Left lung (tissue), 10 donors: ENCODE results near the gene RMI2. TPM values are rescaled to one million over a fixed set of nuclear protein-coding genes. Genes with fewer than 3 reads are reported as not detected.

Experiments
- ATAC-seq: fragments of 200-7000 bp; cut with Tn5 transposase; one replicate; pipeline ENCODE4 v1.9.1; 2020; ENCODE audit warnings: moderate library complexity
- DNase-seq, 4 donors: peaks; one replicate each; pipeline ENCODE4 v3.0.0-alpha.2; 2013 to 2020
- H3K27ac ChIP-seq, 2 donors: fragments of 200-600 bp; sonication (generic) in 1 of 2; one replicate each; pipeline versions ENCODE4 v1.5.0 to v1.8.0; 2020 to 2021
- H3K27me3 ChIP-seq, 2 donors: fragments of 200-600 bp; sonication (generic) in 1 of 2; one replicate each; pipeline versions ENCODE4 v1.5.0 to v1.8.0; 2020 to 2021
- H3K36me3 ChIP-seq, 2 donors: fragments of 200-600 bp; sonication (generic) in 1 of 2; one replicate each; pipeline versions ENCODE4 v1.5.0 to v1.8.0; 2020 to 2021
- H3K4me1 ChIP-seq, 2 donors: fragments of 200-600 bp; one replicate each; pipeline ENCODE4 v1.8.0; 2021
- H3K4me3 ChIP-seq, 2 donors: fragments of 200-600 bp; sonication (generic) in 1 of 2; one replicate each; pipeline versions ENCODE4 v1.5.0 to v1.8.0; 2020 to 2021; ENCODE audit warnings: mild to moderate bottlenecking in 1 of 2
- H3K9me3 ChIP-seq, 2 donors: fragments of 200-600 bp; sonication (generic) in 1 of 2; one replicate each; pipeline versions ENCODE4 v1.5.0 to v1.8.0; 2020 to 2021
- intact Hi-C, 2 donors: fragments of 100-400 bp; cut with DNase I; formaldehyde crosslinking; loops; one replicate each; pipeline versions ENCODE4 v1.11.2 to v1.14.2; 2022
- polyA plus RNA-seq, 6 donors: library from polyadenylated mRNA; unstranded; fragments of 120-200 nt; gene quantifications; one replicate each; pipeline ENCODE4 v1.2.1, GENCODE V29; 2013; ENCODE audit not compliant: insufficient read length in 6 of 6
- total RNA-seq, 2 donors: library from RNA; stranded (reverse); fragmentation: NEBNext Ultra II Directional; extraction: Animal tissue kit (Norgen Biotek cat#: 25700); gene quantifications; one replicate each; pipeline ENCODE4 v1.2.1, GENCODE V29; 2021
- TF ChIP-seq, protein P1 (sequence below), 2 donors: fragments of 200-600 bp; sonication (generic) in 1 of 2; IDR thresholded peaks; one replicate each; pipeline versions ENCODE4 v1.5.0 to v1.8.0; 2021; ENCODE audit warnings: antibody characterized with exemption in 2 of 2
- donor health status: DM: no; HTN: yes; CAD: no.
- donor health status: DM: no; HTN: no; CAD: no.

Gene RMI2
- total and polyA plus RNA-seq, 8 donors = 9.6 to 34.5 (median 25.2) TPM

DNA sequence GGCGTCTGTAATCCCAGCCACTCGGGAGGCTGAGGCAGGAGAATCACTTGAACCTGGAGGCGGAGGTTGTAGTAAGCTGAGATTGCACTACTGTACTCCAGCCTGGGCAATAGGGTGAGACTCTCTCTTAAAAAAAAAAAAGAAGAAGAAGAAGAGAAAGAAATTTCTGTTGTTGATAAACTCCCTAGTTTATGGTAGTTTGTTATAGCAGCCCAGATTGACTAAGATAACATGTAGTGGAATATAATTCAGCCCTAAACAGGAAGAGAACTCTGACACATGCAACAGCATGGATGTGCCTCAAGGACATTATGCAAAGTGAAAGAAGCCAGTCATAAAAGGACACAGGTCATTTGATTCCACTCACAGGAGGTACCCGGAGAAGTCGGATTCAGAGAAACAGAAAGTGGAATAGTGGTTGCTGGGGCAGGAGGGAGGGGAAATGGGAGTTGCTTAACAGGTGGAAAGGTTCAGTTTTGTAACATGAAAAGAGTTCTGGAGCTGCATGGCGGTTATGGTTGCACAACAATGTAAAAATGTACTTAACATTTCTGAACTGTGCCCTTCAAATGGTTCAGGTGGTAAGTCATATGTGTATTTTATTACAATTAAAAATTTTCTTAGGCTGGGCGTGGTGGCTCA is 38.1 kb upstream of the RMI2 start:
- Histone ChIP-seq H3K27ac (peak overlapping the region; percentile 65 to 75), H3K36me3 (no peaks in the 10 kb centered on the region), H3K4me1 (peaks cover 4 to 56% of the 10 kb centered on the region in 2 donors), H3K4me3 (no peak overlapping the region), H3K9me3 (no peaks in the 10 kb centered on the region), H3K27me3 (no peaks in the 10 kb centered on the region)
- intact Hi-C loops = no loop called here
- TF ChIP-seq, protein P1, sequence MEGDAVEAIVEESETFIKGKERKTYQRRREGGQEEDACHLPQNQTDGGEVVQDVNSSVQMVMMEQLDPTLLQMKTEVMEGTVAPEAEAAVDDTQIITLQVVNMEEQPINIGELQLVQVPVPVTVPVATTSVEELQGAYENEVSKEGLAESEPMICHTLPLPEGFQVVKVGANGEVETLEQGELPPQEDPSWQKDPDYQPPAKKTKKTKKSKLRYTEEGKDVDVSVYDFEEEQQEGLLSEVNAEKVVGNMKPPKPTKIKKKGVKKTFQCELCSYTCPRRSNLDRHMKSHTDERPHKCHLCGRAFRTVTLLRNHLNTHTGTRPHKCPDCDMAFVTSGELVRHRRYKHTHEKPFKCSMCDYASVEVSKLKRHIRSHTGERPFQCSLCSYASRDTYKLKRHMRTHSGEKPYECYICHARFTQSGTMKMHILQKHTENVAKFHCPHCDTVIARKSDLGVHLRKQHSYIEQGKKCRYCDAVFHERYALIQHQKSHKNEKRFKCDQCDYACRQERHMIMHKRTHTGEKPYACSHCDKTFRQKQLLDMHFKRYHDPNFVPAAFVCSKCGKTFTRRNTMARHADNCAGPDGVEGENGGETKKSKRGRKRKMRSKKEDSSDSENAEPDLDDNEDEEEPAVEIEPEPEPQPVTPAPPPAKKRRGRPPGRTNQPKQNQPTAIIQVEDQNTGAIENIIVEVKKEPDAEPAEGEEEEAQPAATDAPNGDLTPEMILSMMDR (IDR thresholded peaks at IDR 0.05) = no peak
- ATAC-seq = peak; percentile 59
- peak in 1 of 4 donors; percentile 78 for DNase-seq

DNA sequence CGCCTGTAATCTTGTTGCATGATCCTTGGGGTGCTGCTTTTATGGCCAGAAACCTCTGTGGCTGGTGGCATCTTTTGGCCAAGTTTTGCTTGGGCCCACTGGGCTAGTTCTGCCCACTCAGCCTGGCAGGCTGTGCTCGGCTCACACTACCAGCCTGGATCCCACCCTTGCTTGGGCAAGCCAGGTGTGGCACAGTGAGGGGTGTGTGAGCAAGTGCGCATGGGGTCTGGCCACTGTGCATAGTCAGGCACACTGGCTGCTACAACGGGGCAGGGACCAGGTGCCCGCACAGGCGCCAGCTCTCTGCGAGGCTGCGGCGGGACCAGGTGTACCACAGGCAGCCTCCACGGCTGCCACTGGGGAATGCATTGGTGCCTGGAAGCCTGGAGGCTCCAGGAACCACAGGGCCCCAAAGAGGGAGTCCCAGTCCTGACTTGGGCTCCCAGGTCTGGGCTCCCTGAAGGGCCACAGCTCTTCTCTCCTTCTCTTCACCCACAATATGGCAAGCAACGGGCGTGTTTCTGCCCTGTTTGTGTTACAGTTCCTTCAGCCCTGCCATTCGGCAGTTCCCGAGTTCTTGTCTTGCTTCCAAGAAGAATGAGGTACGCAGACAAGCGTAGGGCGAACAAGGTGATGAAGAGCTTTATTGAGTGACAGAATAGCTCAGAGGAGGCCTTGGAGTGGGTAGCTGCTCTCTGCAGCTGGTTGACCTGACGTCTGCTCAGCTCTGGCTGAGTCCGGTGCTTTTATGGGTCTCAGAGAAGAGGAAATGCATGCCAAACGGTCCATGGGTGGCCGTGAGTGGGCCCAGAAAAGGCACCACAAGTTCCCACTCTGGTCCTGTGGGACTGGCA is 37.4 kb upstream of the RMI2 start:
- no peak for DNase-seq
- peak; percentile 28 for ATAC-seq
- intact Hi-C loops = no loop called here

DNA sequence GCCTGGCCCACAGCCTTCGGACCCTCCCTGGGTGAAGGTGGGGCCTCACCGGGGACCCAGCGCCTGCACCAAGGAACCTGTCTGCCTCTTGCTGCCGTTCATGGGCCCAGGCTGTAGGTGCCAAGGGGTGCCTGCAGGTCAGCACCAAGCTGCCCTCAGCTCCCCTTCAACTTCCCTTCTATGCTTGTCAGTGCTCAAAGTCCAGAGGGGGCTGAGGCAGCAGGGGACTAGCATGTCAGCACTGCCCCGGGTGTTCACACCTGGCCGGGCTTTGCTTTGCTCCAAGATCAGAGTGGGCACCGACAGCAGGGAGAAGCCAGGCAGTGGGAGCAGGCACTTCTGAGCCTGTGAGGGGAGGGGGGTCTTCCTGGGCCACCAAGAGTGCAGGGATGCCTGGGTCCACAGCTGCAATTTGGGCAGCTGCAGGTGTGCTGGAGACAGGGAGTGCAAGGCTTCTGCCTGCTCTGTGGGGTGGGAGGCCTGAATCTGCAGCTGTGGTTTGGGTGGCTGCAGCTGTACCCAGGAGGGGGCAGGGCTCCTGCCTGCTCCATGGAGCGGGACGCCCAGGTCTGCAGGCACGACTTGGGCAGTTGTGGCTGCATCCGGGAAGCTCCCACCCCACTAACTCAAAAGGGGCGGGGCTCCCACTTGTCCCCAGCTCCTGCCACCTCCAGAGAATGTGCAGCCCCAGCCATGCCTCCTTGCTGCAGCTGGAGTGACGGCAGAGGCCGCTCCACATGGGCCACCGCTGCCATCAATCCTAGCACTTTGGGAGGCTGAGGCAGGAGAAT is 36.6 kb upstream of the RMI2 start:
- DNase-seq (no peak), ATAC-seq (no peak)
- TF ChIP-seq, protein P1 (IDR thresholded peaks at IDR 0.05) = no peak
- H3K4me3 ChIP-seq = no peak overlapping the region
- intact Hi-C loops = no loop called here
- no peaks in the 10 kb centered on the region for H3K27me3 ChIP-seq
- H3K9me3 ChIP-seq = no peaks in the 10 kb centered on the region
- H3K4me1 ChIP-seq = peaks cover 4 to 68% of the 10 kb centered on the region in 2 donors
- H3K27ac ChIP-seq = peak overlapping the region; percentile 65 to 75
- H3K36me3 ChIP-seq = no peaks in the 10 kb centered on the region

More for the DNA sequence above, 37.4 kb upstream of the RMI2 start:
- TF ChIP-seq, protein P1 (IDR thresholded peaks at IDR 0.05) = no peak
- Histone ChIP-seq H3K4me1 (peaks cover 4 to 64% of the 10 kb centered on the region in 2 donors), H3K27ac (peak overlapping the region; percentile 65 to 75), H3K36me3 (no peaks in the 10 kb centered on the region), H3K4me3 (no peak overlapping the region), H3K27me3 (no peaks in the 10 kb centered on the region), H3K9me3 (no peaks in the 10 kb centered on the region)

DNA sequence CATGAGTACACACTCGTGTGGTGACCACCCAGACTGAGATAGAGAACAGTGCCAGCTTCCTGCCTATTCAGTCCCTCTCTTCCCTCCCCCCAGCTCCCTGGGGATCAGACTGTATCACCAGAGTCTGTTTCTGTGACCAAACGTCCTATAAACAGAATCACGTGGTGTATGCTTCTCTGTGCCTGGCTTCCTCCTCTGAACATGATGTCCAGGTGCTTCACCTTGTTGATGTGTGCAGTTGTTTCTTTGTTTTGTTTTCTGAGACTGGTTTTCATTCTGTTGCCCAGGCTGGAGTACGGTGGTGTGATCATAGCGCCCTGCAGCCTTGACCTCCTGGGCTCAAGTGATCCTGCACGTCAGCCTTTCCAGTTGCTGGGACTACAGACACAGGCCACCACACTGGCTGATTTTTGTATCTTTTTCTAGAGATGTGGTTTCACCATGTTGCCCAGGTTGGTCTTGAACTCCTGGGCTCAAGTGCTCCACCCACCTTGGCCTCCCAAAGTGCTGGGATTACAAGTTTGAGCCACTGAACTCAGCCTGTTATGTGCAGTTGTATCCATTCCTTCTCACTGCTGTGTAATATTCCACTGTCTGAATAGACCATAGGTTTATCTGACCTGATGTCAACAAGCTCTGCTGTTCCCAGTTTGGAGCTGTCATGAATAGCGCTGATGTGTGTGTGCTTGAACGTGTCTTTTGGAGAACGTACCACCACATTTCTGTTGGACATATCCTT is 35.2 kb upstream of the RMI2 start:
- intact Hi-C loops = no loop called here
- Histone ChIP-seq H3K9me3 (no peaks in the 10 kb centered on the region), H3K4me3 (no peak overlapping the region), H3K4me1 (peaks cover 4 to 66% of the 10 kb centered on the region in 2 donors), H3K36me3 (no peaks in the 10 kb centered on the region), H3K27me3 (no peaks in the 10 kb centered on the region), H3K27ac (peak overlapping the region in 1 of 2 donors; percentile 38)
- no peak for DNase-seq
- TF ChIP-seq, protein P1 (IDR thresholded peaks at IDR 0.05) = no peak
- no peak for ATAC-seq
